Measurements from ENCODE around the gene KCNK7.
"Not testable (repeated sequence)": the region's sequence is repeated elsewhere in the genome, so short reads cannot be mapped to it uniquely, and the experiment has no call there.

KCNK7 gene

GRCh38 chr11:65572356-65573051, 23.1 kb downstream of the KCNK7 start, which contains the start of gene FAM89B:
Gene FAM89B, plus strand, starts transcription at chr11:65572538. Its CDS starts 132 bp downstream, at chr11:65572670.
- peak; percentile 90 for DNase-seq (ENCODE audit: low spot score)

DNA sequence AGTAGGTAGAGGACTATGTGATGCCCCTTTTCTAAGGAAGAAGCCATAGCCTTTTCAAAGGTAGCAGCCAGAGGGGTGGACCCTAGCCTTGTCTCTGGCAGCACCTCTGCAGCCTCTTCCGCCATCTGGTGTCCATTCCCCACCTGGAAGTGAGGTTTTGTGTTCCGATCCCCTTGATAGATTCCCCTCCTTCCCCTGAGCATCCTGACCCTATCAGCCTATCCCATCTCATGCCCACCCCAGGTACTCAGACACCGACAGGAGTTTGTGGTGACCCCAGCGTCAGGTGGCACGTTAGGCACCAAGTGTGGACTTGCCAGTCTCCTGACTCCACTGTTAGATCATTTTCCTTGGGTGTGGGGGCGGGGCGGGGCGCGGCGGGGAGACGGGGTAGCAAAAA, 23.7 kb downstream of the KCNK7 start:
- peak; percentile 58 for DNase-seq (ENCODE audit: low spot score)

DNA sequence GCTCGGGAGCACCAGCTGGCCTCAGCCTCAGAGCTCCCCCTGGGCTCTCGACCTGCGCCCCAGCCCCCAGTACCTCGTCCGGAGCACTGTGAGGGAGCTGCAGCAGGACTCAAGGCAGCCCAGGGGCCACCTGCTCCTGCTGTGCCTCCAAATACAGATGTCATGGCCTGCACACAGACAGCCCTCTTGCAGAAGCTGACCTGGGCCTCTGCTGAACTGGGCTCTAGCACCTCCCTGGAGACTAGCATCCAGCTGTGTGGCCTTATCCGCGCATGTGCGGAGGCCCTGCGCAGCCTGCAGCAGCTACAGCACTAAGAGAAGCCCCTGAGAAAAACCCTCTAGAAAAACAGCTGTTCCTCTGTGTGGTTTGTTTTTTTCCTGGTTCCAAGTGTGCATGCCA, 24.2 kb downstream of the KCNK7 start:
- DNase-seq (ENCODE audit: low spot score) = no peak

DNA sequence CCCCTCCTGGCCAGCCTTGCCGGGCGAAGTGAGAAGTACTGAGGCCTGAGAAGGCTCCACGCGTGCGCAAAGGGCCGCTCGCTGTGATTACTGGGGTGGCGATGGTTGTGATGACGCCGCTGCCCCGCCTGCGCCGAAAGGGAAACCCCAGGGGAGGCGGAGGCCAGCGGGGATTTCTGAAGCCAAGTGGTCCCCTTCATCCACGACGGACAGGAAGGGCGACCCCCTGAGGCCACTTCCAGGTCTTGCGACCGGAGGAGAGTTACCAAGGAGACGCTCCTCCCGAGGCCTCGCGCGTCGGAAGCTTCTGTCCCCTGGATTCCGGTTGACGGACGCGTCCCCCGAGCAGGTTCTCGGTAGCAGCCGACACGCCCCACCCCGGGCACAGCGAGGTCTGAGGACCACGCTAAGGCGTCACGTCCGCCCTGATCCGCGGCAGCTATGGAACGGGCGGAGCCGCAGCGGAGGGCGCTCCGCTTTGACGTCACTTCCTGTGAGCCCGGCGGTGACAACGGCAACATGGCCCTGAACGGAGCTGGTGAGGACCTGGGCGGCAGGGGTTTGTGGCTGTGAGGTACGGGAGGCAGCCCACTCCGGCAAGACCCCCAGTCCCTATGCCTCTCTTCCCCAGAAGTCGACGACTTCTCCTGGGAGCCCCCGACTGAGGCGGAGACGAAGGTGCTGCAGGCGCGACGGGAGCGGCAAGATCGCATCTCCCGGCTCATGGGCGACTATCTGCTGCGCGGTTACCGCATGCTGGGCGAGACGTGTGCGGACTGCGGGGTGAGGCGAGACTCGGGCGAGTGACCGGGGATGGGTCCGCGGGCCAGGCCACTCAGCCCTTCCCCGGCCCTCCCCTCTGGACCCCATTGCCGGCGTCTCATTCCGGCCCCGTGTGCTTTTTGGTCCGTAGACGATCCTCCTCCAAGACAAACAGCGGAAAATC, 25.4 kb downstream of the KCNK7 start, which contains the start of gene ZNRD2:
Gene ZNRD2 (plus strand): TSS at position 505 of the 946 bp plus-strand sequence. CDS start 15 bp downstream, at position 520.
- peak; percentile 97 for DNase-seq (ENCODE audit: low spot score)

DNA sequence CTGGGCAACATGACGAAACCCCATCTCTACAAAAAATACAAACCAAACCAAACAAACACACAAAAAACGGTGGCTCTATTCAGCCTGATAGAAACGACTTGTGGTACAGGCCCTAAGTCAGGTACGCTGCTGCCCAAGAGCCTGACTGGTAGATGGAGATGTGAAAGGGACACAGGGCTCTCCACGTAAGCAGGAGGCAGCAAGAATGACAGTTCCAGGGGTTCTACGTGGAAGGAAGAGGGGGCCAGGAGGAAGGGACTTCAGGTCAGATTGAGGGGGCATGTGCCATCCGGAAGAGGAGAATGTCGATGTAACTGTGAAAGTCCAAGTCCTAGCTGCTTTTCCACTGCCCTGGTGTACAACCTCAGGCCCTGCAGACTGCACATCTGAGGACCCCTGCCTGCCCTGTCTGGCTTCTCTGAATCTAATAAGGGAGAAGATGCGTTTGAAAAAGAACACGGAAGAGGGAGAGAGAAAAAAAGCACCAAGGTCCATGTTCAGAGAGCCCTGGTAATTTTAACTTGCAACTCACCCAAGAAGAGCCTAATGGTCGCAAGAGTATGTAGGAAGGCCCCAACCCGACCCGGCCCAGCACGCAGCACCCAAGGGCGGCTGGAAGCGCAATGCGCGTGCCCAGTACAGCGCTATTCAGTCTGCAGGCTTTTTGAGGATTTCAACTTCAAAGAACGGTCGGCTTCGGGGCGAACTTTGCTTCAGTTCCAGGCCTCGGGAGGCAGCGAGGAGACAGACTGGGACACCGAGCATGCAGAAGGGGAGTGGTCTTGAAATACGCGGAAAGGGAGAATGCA, 26.2 kb downstream of the KCNK7 start:
- DNase-seq (ENCODE audit: low spot score) = no peak

GRCh38 chr11:65565624-65566453, 29.8 kb downstream of the KCNK7 start:
- no peak for DNase-seq (ENCODE audit: low spot score)

DNA sequence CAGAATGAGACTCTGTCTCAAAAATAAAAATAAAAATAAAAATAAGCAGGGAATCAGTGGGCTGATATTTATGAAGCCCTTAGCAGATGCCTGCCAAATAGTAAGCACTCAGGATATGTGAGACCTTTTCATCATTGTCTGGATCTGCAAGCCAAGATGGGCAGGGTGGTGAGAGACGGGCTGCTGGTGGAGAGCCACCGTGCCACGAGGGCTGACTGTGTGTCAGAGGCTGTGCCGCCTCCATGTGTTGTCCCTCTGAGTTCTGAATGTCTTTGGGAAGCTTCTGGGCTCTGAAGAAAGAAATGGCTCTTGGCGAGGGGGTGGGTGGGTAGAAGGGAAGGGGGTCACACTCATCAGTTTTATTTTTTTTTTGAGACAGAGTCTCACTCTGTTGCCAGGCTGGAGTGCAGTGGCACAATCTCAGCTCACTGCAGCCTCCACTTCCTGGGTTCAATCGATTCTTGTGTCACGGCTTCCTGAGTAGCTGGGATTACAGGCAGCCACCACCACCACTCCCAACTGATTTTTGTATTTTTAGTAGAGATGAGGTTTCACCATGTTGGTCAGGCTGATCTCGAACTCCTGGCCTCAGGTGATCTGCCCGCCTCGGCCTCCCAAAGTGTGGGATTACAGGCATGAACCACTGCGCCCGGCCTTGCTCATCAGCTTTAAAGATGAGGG, 30.6 kb downstream of the KCNK7 start:
- DNase-seq (ENCODE audit: low spot score) = not testable (repeated sequence)

DNA sequence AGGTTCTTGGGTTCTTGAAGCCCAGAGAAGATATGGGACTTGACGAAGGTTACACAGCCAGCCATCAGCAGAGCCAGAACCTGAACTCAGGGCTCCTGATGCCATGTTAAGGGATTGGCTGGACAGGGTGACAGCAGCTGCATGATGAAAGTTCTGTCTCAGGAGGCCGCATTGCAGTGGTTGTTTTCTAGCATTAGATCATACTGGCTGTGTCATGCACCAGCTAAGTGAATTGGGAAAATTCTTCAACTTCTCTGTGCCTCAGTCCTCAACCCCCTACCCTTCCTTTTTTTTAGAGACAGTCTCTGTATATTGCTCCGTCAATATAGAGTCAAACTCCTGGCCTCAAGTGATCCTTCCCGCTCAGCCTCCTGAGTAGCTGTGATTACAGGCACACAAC, 32.0 kb downstream of the KCNK7 start:
- DNase-seq (ENCODE audit: low spot score) = no peak

- no peak for DNase-seq (ENCODE audit: low spot score)
Measured at GRCh38 chr11:65562788-65563187, 32.8 kb downstream of the KCNK7 start.

- no peak for DNase-seq (ENCODE audit: low spot score)
Measured at GRCh38 chr11:65562020-65562419, 33.6 kb downstream of the KCNK7 start.

GRCh38 chr11:65560555-65561418, 34.8 kb downstream of the KCNK7 start:
- no peak for DNase-seq (ENCODE audit: low spot score)

DNA sequence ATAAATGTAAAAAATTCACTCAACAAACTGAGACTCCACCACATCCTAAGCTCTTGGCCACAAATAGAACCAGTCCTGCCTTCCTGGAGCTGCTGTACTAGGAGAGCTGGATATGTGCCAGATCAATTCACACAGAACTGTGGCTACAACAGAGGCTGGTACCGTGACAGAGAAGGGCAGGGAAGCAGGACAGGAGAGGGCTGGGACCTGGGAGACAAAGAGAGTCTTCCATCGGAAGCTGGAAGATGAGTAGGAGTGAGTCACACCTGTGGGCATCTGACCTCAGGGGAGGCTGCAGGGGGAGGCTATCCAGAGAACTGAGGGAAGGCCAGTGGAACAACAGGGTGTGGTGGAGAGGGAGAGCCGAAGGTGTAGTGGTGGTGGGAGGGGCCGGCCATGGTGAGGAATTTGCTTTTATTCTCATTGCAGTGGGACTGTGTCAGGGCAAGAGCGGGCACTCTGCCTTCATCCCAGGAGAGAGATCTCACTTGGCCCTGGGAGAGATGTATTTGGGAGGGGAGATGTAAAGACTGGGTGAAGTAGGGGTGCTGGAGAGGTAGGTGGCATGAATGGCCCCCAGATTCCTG, 35.6 kb downstream of the KCNK7 start:
- peak; percentile 71 for DNase-seq (ENCODE audit: low spot score)

DNA sequence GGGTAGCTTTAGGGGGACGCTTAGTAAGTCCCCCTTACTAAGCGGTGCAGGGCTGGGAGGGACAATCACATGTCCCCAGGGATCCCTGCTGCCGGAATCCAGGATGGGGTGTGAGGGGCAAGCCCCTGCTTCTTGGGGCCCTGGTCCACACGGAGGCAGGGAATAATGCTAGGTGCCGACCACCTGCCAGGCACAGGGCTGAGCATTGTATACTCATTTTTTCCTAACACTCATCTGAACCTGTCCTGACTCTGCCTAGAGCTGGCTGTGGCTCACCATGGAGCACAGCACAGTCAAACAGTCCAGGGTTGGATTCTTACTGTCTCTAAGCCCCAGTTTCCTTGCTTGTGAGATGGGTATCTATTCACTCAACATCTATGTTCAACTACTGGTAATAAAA, 36.1 kb downstream of the KCNK7 start:
- no peak for DNase-seq (ENCODE audit: low spot score)

- DNase-seq (ENCODE audit: low spot score) = no peak
Measured at GRCh38 chr11:65558930-65559509, 36.6 kb downstream of the KCNK7 start.

DNA sequence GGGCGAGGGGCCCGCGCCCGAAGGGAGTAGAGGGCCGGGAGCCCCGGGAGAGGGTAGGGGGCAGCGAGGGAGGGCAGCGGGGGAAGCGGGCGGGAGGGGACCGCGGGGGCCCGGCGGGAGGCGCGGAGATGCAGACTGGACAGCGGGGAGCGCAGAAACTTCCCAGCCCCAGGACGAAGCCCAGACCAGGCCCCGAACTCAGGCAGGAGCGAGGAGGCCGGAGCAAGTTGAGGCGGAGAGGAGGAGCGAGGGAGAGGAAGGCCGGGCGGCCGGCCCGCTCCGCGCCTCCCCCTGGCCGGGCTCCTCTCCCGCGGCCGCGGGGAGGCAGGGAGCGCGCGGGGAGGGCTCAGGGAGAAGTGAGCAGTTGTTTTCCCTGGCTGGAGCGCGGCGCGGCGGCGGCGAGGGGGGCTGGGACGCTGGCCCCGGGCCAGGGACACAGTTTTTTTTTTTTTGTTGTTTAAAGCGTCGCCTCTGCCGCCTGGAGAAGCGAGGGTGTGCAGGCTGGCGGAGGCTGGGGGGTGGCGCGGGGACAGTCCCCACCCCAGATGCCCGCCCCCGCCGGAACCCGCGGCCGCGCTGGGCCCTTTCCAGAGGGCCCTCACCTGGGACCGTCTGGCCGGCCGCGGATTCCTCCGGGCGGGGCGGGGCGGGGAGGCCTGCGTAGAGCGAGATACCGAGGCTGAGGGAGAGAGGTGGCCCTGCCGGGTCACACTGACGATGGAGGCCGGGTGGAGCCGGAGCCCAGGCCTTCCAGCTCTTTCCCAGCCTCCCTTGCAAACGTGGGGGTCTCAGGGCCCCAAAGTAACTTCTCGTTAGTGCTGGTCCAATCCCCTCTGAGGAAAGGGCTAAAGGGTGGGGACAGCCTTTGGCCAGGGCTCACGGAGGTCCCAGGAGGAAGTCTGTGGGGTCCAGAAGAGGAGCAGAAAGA, 37.3 kb downstream of the KCNK7 start, which contains the start of gene LTBP3:
Gene LTBP3 (minus strand): TSS at position 358 of the 928 bp plus-strand sequence. CDS start 400 bp downstream, outside the sequence.
- peak; percentile 86 for DNase-seq (ENCODE audit: low spot score)

DNA sequence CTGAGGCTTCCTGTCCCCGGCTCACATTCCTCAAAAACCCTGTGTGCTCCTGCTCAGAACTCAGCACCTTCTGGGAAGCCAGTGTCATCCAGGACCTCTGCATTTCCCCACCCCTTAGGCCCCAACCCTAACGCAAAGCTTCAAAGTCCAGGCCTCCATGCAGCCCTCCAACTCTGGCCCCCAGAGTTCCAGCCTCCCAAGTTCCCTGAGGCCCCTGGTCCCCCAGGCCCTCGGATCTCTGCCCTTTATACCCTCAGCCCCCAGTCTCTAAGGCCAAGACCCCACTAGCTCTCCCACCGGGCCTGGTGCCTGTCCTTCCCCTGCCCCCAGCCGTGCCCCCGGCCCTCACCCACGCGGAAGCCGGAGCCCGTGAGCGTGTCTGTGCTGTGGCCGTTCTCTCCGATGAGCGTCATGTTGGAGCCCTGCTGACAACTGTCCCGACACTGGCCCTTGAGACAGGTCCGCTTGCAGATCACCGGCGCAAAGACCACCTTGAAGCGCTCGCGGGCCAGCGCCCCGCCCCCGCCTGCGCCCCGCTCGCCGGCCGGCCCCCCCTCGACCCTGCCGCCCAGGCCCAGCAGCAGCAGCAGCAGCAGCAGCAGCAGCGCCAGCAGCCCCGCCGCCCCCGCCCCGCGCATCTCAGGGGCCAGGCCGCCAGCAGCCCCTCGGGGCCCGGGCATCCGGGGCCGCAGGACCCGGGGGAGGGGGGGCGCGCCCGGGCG, 38.2 kb downstream of the KCNK7 start:
- DNase-seq (ENCODE audit: low spot score) = no peak

Data from hematopoietic multipotent progenitor cell treated with erythropoietin and hydrocortisone succinate and interleukin-3 and kit ligand, for 15 days (in vitro differentiated cells).